ENCODE measurements around the gene KLF13. TPM values are rescaled to one million over a fixed set of nuclear protein-coding genes. Genes with fewer than 3 reads are reported as not detected.

KLF13 gene
- total RNA-seq, 1 donor from 2014 or later = 31.0 TPM

GRCh38 chr15:31316135-31316795 lies 10.4 kb upstream of the KLF13 start:
- no peak for FAIRE-seq

DNA sequence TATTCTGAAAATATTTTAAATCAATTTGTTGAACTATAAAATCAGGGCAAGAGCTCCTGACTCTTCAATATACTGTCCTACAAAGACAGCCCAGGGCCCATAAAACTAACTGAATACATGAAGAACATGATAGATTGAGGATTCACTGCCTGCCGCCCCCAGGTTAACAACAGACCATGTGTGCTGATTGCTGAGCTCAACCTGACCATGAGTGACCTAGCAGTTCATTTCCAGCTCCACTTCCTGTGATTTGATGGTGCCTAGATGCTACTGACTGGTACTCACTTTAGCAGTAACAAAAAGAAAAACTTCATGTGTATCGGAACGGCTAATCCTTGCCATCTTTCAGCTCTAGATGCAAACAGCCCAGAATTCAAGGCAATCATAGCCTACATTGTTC lies 9.6 kb upstream of the KLF13 start:
- Histone ChIP-seq H3K27ac (ENCODE audit: low read depth, low read length) (no peak overlapping the region), H4K20me1 (ENCODE audit: insufficient read depth, low read length) (no peaks in the 10 kb centered on the region), H3K4me2 (ENCODE audit: low read length) (no peak overlapping the region), H3K4me3 (ENCODE audit: insufficient read depth, low read depth, low read length) (no peak overlapping the region), H2AFZ (ENCODE audit: low read depth, low read length) (no peak overlapping the region), H3K4me1 (ENCODE audit: insufficient read depth, low read length) (no peaks in the 10 kb centered on the region), H3K36me3 (ENCODE audit: insufficient read depth, low read length) (no peaks in the 10 kb centered on the region), H3K27me3 (ENCODE audit: insufficient read depth, low read length) (peaks cover 6% of the 10 kb centered on the region), H3K9me3 (ENCODE audit: insufficient read depth, low read depth, low read length) (no peaks in the 10 kb centered on the region), H3K9ac (ENCODE audit: low read length) (no peak overlapping the region), H3K79me2 (ENCODE audit: insufficient read depth, low read length) (no peaks in the 10 kb centered on the region)
- Mint-ChIP-seq H3K4me3 (ENCODE audit: unreplicated experiment) (no peak overlapping the region), H3K27me3 (ENCODE audit: low read depth, unreplicated experiment) (peaks cover 39% of the 10 kb centered on the region), H3K36me3 (ENCODE audit: low read depth, unreplicated experiment) (no peaks in the 10 kb centered on the region), H3K9me3 (ENCODE audit: unreplicated experiment) (peaks cover 13% of the 10 kb centered on the region), H3K4me1 (ENCODE audit: low read depth, unreplicated experiment) (no peaks in the 10 kb centered on the region), H3K27ac (ENCODE audit: unreplicated experiment) (no peak overlapping the region)
- DNase-seq (ENCODE audit: low read depth) (no peak), FAIRE-seq (no peak)
- no peak for TF ChIP-seq CTCF (IDR thresholded peaks at IDR 0.05; ENCODE audit: insufficient read depth, low read depth, low read length)
- no peak for TF ChIP-seq EZH2 (IDR thresholded peaks at IDR 0.05; ENCODE audit: insufficient read depth, low read length)

More at GRCh38 chr15:31316135-31316795, 10.4 kb upstream of the KLF13 start:
- H3K36me3 Mint-ChIP-seq (ENCODE audit: low read depth, unreplicated experiment) = no peaks in the 10 kb centered on the region
- H3K4me3 Mint-ChIP-seq (ENCODE audit: unreplicated experiment) = no peak overlapping the region
- Histone ChIP-seq H3K9ac (ENCODE audit: low read length) (no peak overlapping the region), H3K27ac (ENCODE audit: low read depth, low read length) (no peak overlapping the region), H3K27me3 (ENCODE audit: insufficient read depth, low read length) (peaks cover 6% of the 10 kb centered on the region), H3K36me3 (ENCODE audit: insufficient read depth, low read length) (no peaks in the 10 kb centered on the region), H3K9me3 (ENCODE audit: insufficient read depth, low read depth, low read length) (no peaks in the 10 kb centered on the region), H2AFZ (ENCODE audit: low read depth, low read length) (no peak overlapping the region), H4K20me1 (ENCODE audit: insufficient read depth, low read length) (no peaks in the 10 kb centered on the region), H3K4me1 (ENCODE audit: insufficient read depth, low read length) (no peaks in the 10 kb centered on the region), H3K79me2 (ENCODE audit: insufficient read depth, low read length) (no peaks in the 10 kb centered on the region), H3K4me2 (ENCODE audit: low read length) (no peak overlapping the region), H3K4me3 (ENCODE audit: insufficient read depth, low read depth, low read length) (no peak overlapping the region)
- peaks cover 38% of the 10 kb centered on the region for H3K27me3 Mint-ChIP-seq (ENCODE audit: low read depth, unreplicated experiment)
- H3K9me3 Mint-ChIP-seq (ENCODE audit: unreplicated experiment) = peaks cover 8% of the 10 kb centered on the region
- DNase-seq (ENCODE audit: low read depth) = no peak
- H3K4me1 Mint-ChIP-seq (ENCODE audit: low read depth, unreplicated experiment) = no peaks in the 10 kb centered on the region
- TF ChIP-seq EZH2 (IDR thresholded peaks at IDR 0.05; ENCODE audit: insufficient read depth, low read length) (no peak), CTCF (IDR thresholded peaks at IDR 0.05; ENCODE audit: insufficient read depth, low read depth, low read length) (no peak)
- no peak overlapping the region for H3K27ac Mint-ChIP-seq (ENCODE audit: unreplicated experiment)

Measured in astrocyte (in vitro differentiated cells and primary cell).